Measurements from ENCODE around the gene CHD8. TPM values are rescaled to one million over a fixed set of nuclear protein-coding genes. Genes with fewer than 3 reads are reported as not detected.
A peak's percentile ranks its signal among the peaks of the same experiment; 100 is the strongest.

CHD8 gene
- total and polyA plus RNA-seq, 2 of the 13 experiments (the other 11 are each of a cell fraction or from before 2014, with no cell fraction given) = 35.1 to 79.6 TPM

DNA sequence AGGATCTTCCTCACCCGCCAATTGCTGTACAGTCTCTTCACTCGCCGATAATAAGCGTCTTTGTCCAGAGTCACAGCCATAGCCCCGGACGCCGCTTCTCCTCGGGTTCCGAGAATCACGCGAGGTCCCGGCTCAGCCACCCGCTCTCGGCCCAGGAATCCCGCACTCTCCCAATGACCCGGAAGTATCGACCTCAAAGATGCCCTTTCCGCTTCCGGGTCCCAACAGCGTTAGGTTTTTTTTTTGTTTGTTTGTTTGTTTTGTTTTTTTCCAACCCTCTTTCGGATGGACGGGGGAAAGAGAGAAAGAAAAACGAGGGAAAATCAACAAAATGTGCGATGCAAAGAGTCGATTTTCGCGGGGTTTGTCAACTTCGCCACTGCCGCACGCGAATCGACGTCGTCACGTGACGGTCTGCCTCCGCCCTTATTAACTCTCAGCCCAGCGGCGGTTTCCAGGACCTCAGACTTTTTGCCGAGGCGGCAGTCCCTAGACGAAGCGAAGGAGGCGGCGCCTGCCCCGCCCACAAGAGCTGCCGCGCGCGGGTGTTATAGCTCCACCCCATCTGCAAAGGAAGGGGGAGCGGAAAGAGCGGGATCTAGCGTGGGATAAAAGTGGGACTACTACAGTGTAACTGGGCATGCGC lies 72.0 kb downstream of the CHD8 start, which contains the start of gene SUPT16H (continued):
- TF ChIP-seq MAFK (conservative IDR thresholded peaks at IDR 0.05 in 1 of 2, IDR thresholded peaks at IDR 0.05 in 1 of 2; ENCODE audit: low read length in 2 of 2) = peak; percentile 42 to 73; a peak in 3 of 4 replicates
- no peak for TF ChIP-seq CHCHD3 (CRISPR knock-in tag; IDR thresholded peaks at IDR 0.05)
- no peak for TF ChIP-seq PAF1 (CRISPR knock-in tag; IDR thresholded peaks at IDR 0.05)
- TF ChIP-seq, protein P1, sequence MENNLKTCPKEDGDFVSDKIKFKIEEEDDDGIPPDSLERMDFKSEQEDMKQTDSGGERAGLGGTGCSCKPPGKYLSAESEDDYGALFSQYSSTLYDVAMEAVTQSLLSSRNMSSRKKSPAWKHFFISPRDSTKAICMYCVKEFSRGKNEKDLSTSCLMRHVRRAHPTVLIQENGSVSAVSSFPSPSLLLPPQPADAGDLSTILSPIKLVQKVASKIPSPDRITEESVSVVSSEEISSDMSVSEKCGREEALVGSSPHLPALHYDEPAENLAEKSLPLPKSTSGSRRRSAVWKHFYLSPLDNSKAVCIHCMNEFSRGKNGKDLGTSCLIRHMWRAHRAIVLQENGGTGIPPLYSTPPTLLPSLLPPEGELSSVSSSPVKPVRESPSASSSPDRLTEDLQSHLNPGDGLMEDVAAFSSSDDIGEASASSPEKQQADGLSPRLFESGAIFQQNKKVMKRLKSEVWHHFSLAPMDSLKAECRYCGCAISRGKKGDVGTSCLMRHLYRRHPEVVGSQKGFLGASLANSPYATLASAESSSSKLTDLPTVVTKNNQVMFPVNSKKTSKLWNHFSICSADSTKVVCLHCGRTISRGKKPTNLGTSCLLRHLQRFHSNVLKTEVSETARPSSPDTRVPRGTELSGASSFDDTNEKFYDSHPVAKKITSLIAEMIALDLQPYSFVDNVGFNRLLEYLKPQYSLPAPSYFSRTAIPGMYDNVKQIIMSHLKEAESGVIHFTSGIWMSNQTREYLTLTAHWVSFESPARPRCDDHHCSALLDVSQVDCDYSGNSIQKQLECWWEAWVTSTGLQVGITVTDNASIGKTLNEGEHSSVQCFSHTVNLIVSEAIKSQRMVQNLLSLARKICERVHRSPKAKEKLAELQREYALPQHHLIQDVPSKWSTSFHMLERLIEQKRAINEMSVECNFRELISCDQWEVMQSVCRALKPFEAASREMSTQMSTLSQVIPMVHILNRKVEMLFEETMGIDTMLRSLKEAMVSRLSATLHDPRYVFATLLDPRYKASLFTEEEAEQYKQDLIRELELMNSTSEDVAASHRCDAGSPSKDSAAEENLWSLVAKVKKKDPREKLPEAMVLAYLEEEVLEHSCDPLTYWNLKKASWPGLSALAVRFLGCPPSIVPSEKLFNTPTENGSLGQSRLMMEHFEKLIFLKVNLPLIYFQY (CRISPR knock-in tag; IDR thresholded peaks at IDR 0.05; ENCODE audit: borderline replicate concordance) = no peak; the same call in 1 of the 2 replicates
- no peak; the same call in 1 of the 2 replicates for TF ChIP-seq ZNF263 (CRISPR knock-in tag; IDR thresholded peaks at IDR 0.05)
- TF ChIP-seq CHD4 (IDR thresholded peaks at IDR 0.05; ENCODE audit: borderline replicate concordance, low read length) = no peak
- TF ChIP-seq, protein P2, sequence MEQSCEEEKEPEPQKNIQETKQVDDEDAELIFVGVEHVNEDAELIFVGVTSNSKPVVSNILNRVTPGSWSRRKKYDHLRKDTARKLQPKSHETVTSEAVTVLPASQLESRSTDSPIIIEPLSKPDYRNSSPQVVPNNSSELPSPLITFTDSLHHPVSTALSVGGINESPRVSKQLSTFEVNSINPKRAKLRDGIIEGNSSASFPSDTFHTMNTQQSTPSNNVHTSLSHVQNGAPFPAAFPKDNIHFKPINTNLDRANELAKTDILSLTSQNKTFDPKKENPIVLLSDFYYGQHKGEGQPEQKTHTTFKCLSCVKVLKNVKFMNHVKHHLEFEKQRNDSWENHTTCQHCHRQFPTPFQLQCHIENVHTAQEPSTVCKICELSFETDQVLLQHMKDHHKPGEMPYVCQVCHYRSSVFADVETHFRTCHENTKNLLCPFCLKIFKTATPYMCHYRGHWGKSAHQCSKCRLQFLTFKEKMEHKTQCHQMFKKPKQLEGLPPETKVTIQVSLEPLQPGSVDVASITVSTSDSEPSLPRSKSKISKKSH (CRISPR knock-in tag; IDR thresholded peaks at IDR 0.05; ENCODE audit: borderline replicate concordance) = peak; percentile 91; the same call in 1 of the 2 replicates
- TF ChIP-seq ZNF367 (CRISPR knock-in tag; IDR thresholded peaks at IDR 0.05; ENCODE audit: borderline replicate concordance) = no peak; the same call in 1 of the 2 replicates
- peak; percentile 74 for TF ChIP-seq GFI1 (CRISPR knock-in tag; IDR thresholded peaks at IDR 0.05; ENCODE audit: borderline replicate concordance)
- 0 out of 2 replicates have a peak, but pooled peaks have one; percentile 39 for TF ChIP-seq HIVEP1 (CRISPR knock-in tag; IDR thresholded peaks at IDR 0.05)
- TF ChIP-seq TOE1 (CRISPR knock-in tag; IDR thresholded peaks at IDR 0.05) = peak; percentile 27
- no peak; the same call in 1 of the 2 replicates for TF ChIP-seq NKX3-1 (CRISPR knock-in tag; IDR thresholded peaks at IDR 0.05)
- TF ChIP-seq, protein P3, sequence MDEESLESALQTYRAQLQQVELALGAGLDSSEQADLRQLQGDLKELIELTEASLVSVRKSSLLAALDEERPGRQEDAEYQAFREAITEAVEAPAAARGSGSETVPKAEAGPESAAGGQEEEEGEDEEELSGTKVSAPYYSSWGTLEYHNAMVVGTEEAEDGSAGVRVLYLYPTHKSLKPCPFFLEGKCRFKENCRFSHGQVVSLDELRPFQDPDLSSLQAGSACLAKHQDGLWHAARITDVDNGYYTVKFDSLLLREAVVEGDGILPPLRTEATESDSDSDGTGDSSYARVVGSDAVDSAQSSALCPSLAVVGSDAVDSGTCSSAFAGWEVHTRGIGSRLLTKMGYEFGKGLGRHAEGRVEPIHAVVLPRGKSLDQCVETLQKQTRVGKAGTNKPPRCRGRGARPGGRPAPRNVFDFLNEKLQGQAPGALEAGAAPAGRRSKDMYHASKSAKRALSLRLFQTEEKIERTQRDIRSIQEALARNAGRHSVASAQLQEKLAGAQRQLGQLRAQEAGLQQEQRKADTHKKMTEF (CRISPR knock-in tag; IDR thresholded peaks at IDR 0.05) = peak; percentile 95
- no peak for TF ChIP-seq RFX1 (IDR thresholded peaks at IDR 0.05)
- no peak for TF ChIP-seq ZNF75D (CRISPR knock-in tag; IDR thresholded peaks at IDR 0.05; ENCODE audit: borderline replicate concordance)
- TF ChIP-seq, protein P4, sequence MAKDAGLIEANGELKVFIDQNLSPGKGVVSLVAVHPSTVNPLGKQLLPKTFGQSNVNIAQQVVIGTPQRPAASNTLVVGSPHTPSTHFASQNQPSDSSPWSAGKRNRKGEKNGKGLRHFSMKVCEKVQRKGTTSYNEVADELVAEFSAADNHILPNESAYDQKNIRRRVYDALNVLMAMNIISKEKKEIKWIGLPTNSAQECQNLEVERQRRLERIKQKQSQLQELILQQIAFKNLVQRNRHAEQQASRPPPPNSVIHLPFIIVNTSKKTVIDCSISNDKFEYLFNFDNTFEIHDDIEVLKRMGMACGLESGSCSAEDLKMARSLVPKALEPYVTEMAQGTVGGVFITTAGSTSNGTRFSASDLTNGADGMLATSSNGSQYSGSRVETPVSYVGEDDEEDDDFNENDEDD (CRISPR knock-in tag; IDR thresholded peaks at IDR 0.05; ENCODE audit: borderline replicate concordance) = peak; percentile 89; the same call in 1 of the 2 replicates
- TF ChIP-seq ERF (CRISPR knock-in tag; IDR thresholded peaks at IDR 0.05) = peak; percentile 76
- peak; percentile 97; the same call in 1 of the 2 replicates for TF ChIP-seq ZNF224 (CRISPR knock-in tag; IDR thresholded peaks at IDR 0.05)
